ENCODE results near the gene COG5.
A peak's percentile ranks its signal among the peaks of the same experiment; 100 is the strongest.

COG5 gene

GRCh38 chr7:107384025-107384424 lies 179.7 kb downstream of the COG5 start:
- TF ChIP-seq CTCF (IDR thresholded peaks at IDR 0.05; ENCODE audit: poor library complexity, severe bottlenecking), result no peak
- DNase-seq (ENCODE audit: low spot score) (no peak), ATAC-seq (ENCODE audit: low read depth) (no peak)
- Histone ChIP-seq H3K36me3 (ENCODE audit: low read depth) (no peaks in the 10 kb centered on the region), H3K4me3 (ENCODE audit: severe bottlenecking) (no peak overlapping the region), H3K9me3 (ENCODE audit: severe bottlenecking) (no peaks in the 10 kb centered on the region), H3K27ac (ENCODE audit: poor library complexity, severe bottlenecking) (no peak overlapping the region), H3K4me1 (ENCODE audit: insufficient read depth, poor library complexity, severe bottlenecking) (peaks cover 7% of the 10 kb centered on the region), H3K27me3 (ENCODE audit: insufficient read depth, poor library complexity, severe bottlenecking) (no peaks in the 10 kb centered on the region)

GRCh38 chr7:107383203-107383602 lies 180.5 kb downstream of the COG5 start:
- Histone ChIP-seq H3K36me3 (ENCODE audit: low read depth) (no peaks in the 10 kb centered on the region), H3K9me3 (ENCODE audit: severe bottlenecking) (no peaks in the 10 kb centered on the region), H3K4me3 (ENCODE audit: severe bottlenecking) (no peak overlapping the region), H3K27me3 (ENCODE audit: insufficient read depth, poor library complexity, severe bottlenecking) (no peaks in the 10 kb centered on the region), H3K4me1 (ENCODE audit: insufficient read depth, poor library complexity, severe bottlenecking) (peaks cover 7% of the 10 kb centered on the region), H3K27ac (ENCODE audit: poor library complexity, severe bottlenecking) (no peak overlapping the region)
- TF ChIP-seq CTCF (IDR thresholded peaks at IDR 0.05; ENCODE audit: poor library complexity, severe bottlenecking), result no peak
- DNase-seq (ENCODE audit: low spot score) (no peak), ATAC-seq (ENCODE audit: low read depth) (no peak)

- Histone ChIP-seq H3K27me3 (ENCODE audit: insufficient read depth, poor library complexity, severe bottlenecking) (no peaks in the 10 kb centered on the region), H3K27ac (ENCODE audit: poor library complexity, severe bottlenecking) (no peak overlapping the region), H3K4me3 (ENCODE audit: severe bottlenecking) (no peak overlapping the region), H3K4me1 (ENCODE audit: insufficient read depth, poor library complexity, severe bottlenecking) (no peaks in the 10 kb centered on the region), H3K9me3 (ENCODE audit: severe bottlenecking) (no peaks in the 10 kb centered on the region), H3K36me3 (ENCODE audit: low read depth) (no peaks in the 10 kb centered on the region)
- no peak for TF ChIP-seq CTCF (IDR thresholded peaks at IDR 0.05; ENCODE audit: poor library complexity, severe bottlenecking)
- DNase-seq (ENCODE audit: low spot score), result no peak
- no peak for ATAC-seq (ENCODE audit: low read depth)
Measured at GRCh38 chr7:107381453-107381852, 182.3 kb downstream of the COG5 start.

- Histone ChIP-seq H3K27ac (ENCODE audit: poor library complexity, severe bottlenecking) (no peak overlapping the region), H3K27me3 (ENCODE audit: insufficient read depth, poor library complexity, severe bottlenecking) (no peaks in the 10 kb centered on the region), H3K4me3 (ENCODE audit: severe bottlenecking) (no peak overlapping the region), H3K4me1 (ENCODE audit: insufficient read depth, poor library complexity, severe bottlenecking) (peaks cover 9% of the 10 kb centered on the region), H3K36me3 (ENCODE audit: low read depth) (no peaks in the 10 kb centered on the region), H3K9me3 (ENCODE audit: severe bottlenecking) (no peaks in the 10 kb centered on the region)
- DNase-seq (ENCODE audit: low spot score) (no peak), ATAC-seq (ENCODE audit: low read depth) (no peak)
- TF ChIP-seq CTCF (IDR thresholded peaks at IDR 0.05; ENCODE audit: poor library complexity, severe bottlenecking), result no peak
Measured at GRCh38 chr7:107373354-107373753, 190.4 kb downstream of the COG5 start.

- no peaks in the 10 kb centered on the region for H3K9me3 ChIP-seq (ENCODE audit: severe bottlenecking)
- no peaks in the 10 kb centered on the region for H3K27me3 ChIP-seq (ENCODE audit: insufficient read depth, poor library complexity, severe bottlenecking)
- no peaks in the 10 kb centered on the region for H3K36me3 ChIP-seq (ENCODE audit: low read depth)
- H3K4me1 ChIP-seq (ENCODE audit: insufficient read depth, poor library complexity, severe bottlenecking), result peaks cover 9% of the 10 kb centered on the region
- ATAC-seq (ENCODE audit: low read depth), result peak; percentile 64; the same call in 2 of the 3 replicates
- no peak for TF ChIP-seq CTCF (IDR thresholded peaks at IDR 0.05; ENCODE audit: poor library complexity, severe bottlenecking)
- H3K27ac ChIP-seq (ENCODE audit: poor library complexity, severe bottlenecking), result no peak overlapping the region
- H3K4me3 ChIP-seq (ENCODE audit: severe bottlenecking), result no peak overlapping the region
- no peak for DNase-seq (ENCODE audit: low spot score)
Measured at GRCh38 chr7:107372298-107372697, 191.4 kb downstream of the COG5 start.
